Karpas-422 (cell line): Measurements from ENCODE around the gene DNASE2. TPM values are rescaled to one million over a fixed set of nuclear protein-coding genes. Genes with fewer than 3 reads are reported as not detected.
A peak's percentile ranks its signal among the peaks of the same experiment; 100 is the strongest.

Experiments
- DNase-seq: peaks from one replicate; pipeline ENCODE4 v3.0.0-alpha.2; 2015
- H2AFZ ChIP-seq: fragments of 200-600 bp; sonication (generic); 2 replicates; pipeline ENCODE4 v1.6.1; 2014; ENCODE audit warnings: antibody characterized with exemption, low read length, mixed read lengths
- H3K27ac ChIP-seq: fragments of 200-600 bp; sonication (generic); 2 replicates; pipeline ENCODE4 v1.5.1; 2014; ENCODE audit warnings: mild to moderate bottlenecking, low read length, moderate library complexity
- H3K27me3 ChIP-seq: fragments of 200-600 bp; sonication (generic); 2 replicates; pipeline ENCODE4 v1.6.1; 2014; ENCODE audit warnings: low read length, mixed read lengths
- H3K36me3 ChIP-seq: fragments of 200-600 bp; sonication (generic); 2 replicates; pipeline ENCODE4 v1.6.1; 2014; ENCODE audit warnings: low read length, mixed read lengths; ENCODE audit not compliant: insufficient read depth
- H3K4me1 ChIP-seq: fragments of 200-600 bp; sonication (generic); 2 replicates; pipeline ENCODE4 v1.6.1; 2014; ENCODE audit warnings: mild to moderate bottlenecking, low read length, mixed read lengths
- H3K4me2 ChIP-seq: fragments of 200-600 bp; sonication (generic); 2 replicates; pipeline ENCODE4 v1.6.1; 2014; ENCODE audit warnings: low read length, low read depth, mild to moderate bottlenecking; ENCODE audit not compliant: poor library complexity, severe bottlenecking
- H3K4me3 ChIP-seq: fragments of 200-600 bp; sonication (generic); 2 replicates; pipeline ENCODE4 v1.5.1; 2014; ENCODE audit warnings: mild to moderate bottlenecking, antibody characterized with exemption, low read length, mixed read lengths
- H3K79me2 ChIP-seq: fragments of 200-600 bp; sonication (generic); 2 replicates; pipeline ENCODE4 v1.6.1; 2014; ENCODE audit warnings: mild to moderate bottlenecking, low read length, mixed read lengths
- H3K9ac ChIP-seq: fragments of 200-600 bp; sonication (generic); 2 replicates; pipeline ENCODE4 v1.6.0; 2014; ENCODE audit warnings: low read length
- H3K9me2 ChIP-seq: fragments of 200-600 bp; sonication (generic), shearing (Covaris generic); replicated peaks from 2 replicates; pipeline ENCODE4 v1.6.0; 2014; ENCODE audit warnings: mild to moderate bottlenecking, low read length, moderate library complexity; ENCODE audit not compliant: insufficient read depth
- H3K9me3 ChIP-seq: fragments of 300-700, 200-600 bp; sonication (generic); 2 replicates; pipeline ENCODE4 v1.6.1; 2014; ENCODE audit warnings: low read length, mixed read lengths
- H4K20me1 ChIP-seq: fragments of 200-600 bp; sonication (generic); 2 replicates; pipeline ENCODE4 v1.6.1; 2014; ENCODE audit warnings: mild to moderate bottlenecking, antibody characterized with exemption, low read length, low read depth; ENCODE audit not compliant: insufficient read depth
- total RNA-seq: library from RNA; depleted of rRNA; stranded (reverse); fragments of >200 nt; shearing (Covaris generic); gene quantifications from 2 replicates; pipeline ENCODE4 v1.2.3, GENCODE V29; 2014; ENCODE audit warnings: low replicate concordance

The DNASE2 gene
- total RNA-seq, 1 experiment from 2014 or later, result 47.1 TPM

GRCh38 chr19:12884627-12884925 lies 3.3 kb upstream of the DNASE2 start:
- Histone ChIP-seq H3K4me2 (no peak overlapping the region), H3K27me3 (no peaks in the 10 kb centered on the region), H3K9me3 (peaks cover 10% of the 10 kb centered on the region), H3K9ac (no peak overlapping the region), H4K20me1 (no peaks in the 10 kb centered on the region), H3K4me3 (peak overlapping the region; percentile 58; the same call in 1 of the 2 replicates), H3K9me2 (no peaks in the 10 kb centered on the region), H3K36me3 (no peaks in the 10 kb centered on the region), H2AFZ (0 out of 2 replicates have a peak overlapping the region, but pooled peaks have one; percentile 95), H3K27ac (no peak overlapping the region), H3K79me2 (peaks cover 5% of the 10 kb centered on the region; the same call in 1 of the 2 replicates), H3K4me1 (peaks cover 25% of the 10 kb centered on the region)
- no peak for DNase-seq

DNA sequence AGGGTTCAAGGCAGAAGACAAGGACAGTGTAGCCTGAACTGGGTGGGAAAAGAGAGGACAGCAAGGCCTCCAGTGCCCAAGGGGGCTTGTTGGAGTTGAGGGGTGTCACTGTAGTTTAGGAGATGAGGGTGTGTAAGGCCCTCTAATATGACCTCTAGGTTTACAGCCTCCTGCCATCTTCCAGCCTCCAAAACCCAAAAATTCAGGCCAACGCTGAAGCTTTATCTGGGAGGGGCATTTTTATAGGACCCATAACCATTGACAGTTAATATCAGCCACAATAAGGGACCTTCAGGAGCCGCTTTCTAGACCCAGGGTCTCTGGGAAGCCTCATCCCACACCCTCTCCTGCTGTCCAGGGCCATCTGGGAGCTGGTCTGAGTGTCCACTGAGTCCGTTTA lies 3.0 kb upstream of the DNASE2 start:
- Histone ChIP-seq H3K9ac (no peak overlapping the region), H3K9me3 (peaks cover 10% of the 10 kb centered on the region), H3K9me2 (no peaks in the 10 kb centered on the region), H3K36me3 (no peaks in the 10 kb centered on the region), H3K27ac (no peak overlapping the region), H3K79me2 (peaks cover 5% of the 10 kb centered on the region; the same call in 1 of the 2 replicates), H3K4me1 (peaks cover 25% of the 10 kb centered on the region), H2AFZ (no peak overlapping the region), H3K4me2 (no peak overlapping the region), H4K20me1 (no peaks in the 10 kb centered on the region), H3K4me3 (no peak overlapping the region), H3K27me3 (no peaks in the 10 kb centered on the region)
- no peak for DNase-seq

GRCh38 chr19:12882589-12882988 lies 1.3 kb upstream of the DNASE2 start:
- Histone ChIP-seq H3K9me3 (peaks cover 10% of the 10 kb centered on the region), H3K4me1 (peaks cover 25% of the 10 kb centered on the region), H3K27ac (no peak overlapping the region), H4K20me1 (no peaks in the 10 kb centered on the region), H3K9ac (no peak overlapping the region), H3K4me3 (no peak overlapping the region), H2AFZ (no peak overlapping the region), H3K36me3 (no peaks in the 10 kb centered on the region), H3K79me2 (peaks cover 5% of the 10 kb centered on the region; the same call in 1 of the 2 replicates), H3K9me2 (no peaks in the 10 kb centered on the region), H3K4me2 (no peak overlapping the region), H3K27me3 (no peaks in the 10 kb centered on the region)
- DNase-seq, result no peak

DNA sequence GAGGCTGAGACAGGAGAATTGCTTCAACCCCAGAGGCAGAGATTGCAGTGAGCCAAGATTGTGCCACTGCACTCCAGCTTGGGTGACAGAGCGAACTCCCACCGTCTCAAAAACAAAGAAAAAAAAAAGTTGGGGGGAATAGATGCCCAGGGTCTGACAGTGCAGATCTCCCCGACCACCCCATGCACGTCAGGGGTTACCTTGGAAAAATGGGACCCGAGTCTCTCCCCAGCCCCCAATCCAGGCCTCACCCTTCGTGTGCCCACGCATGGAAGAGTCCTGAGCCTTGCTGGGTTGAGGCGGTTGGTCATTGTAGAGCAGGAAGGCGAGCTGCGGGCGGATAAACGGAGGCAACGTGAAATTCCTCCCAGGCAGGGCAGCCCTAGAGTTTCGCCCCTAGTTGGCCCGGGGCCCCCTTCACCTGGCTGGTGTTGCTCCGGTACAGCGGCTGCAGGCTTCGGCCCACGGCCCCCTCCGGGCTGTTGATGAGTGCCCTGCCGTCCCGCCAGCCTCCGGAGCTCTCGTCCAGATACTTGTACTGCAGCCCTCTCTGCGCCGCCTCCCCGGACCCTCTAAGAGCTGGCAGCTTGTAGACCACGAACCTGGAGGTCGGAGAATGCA lies 588 bp downstream of the DNASE2 start:
- Histone ChIP-seq H3K27ac (peak overlapping the region; percentile 81), H3K79me2 (peaks cover 5% of the 10 kb centered on the region; the same call in 1 of the 2 replicates), H3K9ac (peak overlapping the region; percentile 98), H3K36me3 (no peaks in the 10 kb centered on the region), H3K9me3 (peaks cover 10% of the 10 kb centered on the region), H2AFZ (peak overlapping the region; percentile 95), H3K27me3 (no peaks in the 10 kb centered on the region), H3K4me1 (peaks cover 21% of the 10 kb centered on the region), H4K20me1 (no peaks in the 10 kb centered on the region), H3K4me3 (peak overlapping the region; percentile 98), H3K9me2 (no peaks in the 10 kb centered on the region), H3K4me2 (peak overlapping the region; percentile 94)
- DNase-seq, result peak; percentile 66

DNA sequence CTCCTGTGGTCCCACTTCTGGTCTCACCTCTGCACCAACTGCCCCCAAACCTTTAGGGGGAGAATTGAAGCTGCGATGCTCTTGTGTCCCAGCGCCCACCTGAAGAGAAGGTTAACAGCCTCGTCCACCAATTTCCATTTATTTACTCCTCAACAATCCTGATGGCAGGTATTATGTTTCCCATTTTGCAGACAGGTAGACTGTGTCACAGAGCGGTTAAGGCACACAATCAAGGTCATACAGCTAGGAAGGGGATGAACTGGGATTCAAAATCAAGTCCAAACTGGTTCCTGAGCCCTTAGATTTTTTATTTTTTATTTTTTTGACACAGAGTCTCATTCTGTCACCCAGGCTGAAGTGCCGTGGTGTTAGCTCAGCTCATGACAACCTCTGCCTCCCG lies 6.2 kb downstream of the DNASE2 start:
- peaks cover 2% of the 10 kb centered on the region for H3K4me1 ChIP-seq
- no peaks in the 10 kb centered on the region for H4K20me1 ChIP-seq
- H3K9ac ChIP-seq, result no peak overlapping the region
- no peak overlapping the region for H3K27ac ChIP-seq
- peaks cover 16% of the 10 kb centered on the region for H3K36me3 ChIP-seq
- no peaks in the 10 kb centered on the region; the same call in 1 of the 2 replicates for H3K9me3 ChIP-seq
- no peak overlapping the region for H3K4me3 ChIP-seq
- no peak overlapping the region for H2AFZ ChIP-seq
- DNase-seq, result no peak
- no peak overlapping the region for H3K4me2 ChIP-seq
- no peaks in the 10 kb centered on the region for H3K27me3 ChIP-seq
- H3K9me2 ChIP-seq, result no peaks in the 10 kb centered on the region
- H3K79me2 ChIP-seq, result no peaks in the 10 kb centered on the region

DNA sequence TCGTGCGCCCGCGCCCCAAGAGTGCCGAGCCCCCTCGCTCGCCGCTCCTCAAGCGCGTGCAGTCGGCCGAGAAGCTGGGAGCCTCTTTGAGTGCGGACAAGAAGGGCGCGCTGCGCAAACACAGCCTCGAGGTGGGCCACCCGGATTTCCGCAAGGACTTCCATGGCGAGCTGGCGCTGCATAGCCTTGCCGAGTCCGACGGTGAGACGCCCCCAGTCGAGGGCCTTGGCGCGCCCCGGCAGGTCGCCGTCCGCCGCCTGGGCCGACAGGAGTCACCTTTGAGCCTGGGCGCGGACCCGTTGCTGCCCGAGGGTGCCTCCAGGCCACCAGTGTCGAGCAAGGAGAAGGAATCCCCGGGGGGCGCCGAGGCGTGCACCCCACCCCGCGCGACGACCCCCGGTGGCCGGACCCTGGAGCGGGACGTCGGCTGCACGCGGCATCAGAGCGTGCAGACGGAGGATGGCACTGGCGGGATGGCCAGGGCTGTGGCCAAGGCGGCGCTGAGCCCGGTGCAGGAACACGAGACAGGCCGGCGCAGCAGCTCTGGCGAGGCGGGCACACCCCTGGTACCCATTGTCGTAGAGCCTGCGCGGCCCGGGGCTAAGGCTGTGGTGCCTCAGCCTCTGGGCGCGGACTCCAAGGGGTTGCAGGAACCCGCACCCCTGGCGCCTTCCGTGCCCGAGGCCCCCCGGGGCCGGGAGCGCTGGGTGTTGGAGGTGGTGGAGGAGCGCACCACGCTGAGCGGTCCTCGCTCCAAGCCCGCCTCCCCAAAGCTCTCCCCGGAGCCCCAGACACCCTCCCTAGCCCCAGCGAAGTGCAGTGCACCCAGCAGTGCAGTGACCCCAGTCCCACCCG lies 7.1 kb downstream of the DNASE2 start:
- Histone ChIP-seq H3K27ac (no peak overlapping the region), H3K4me1 (no peaks in the 10 kb centered on the region), H3K4me2 (no peak overlapping the region), H3K27me3 (no peaks in the 10 kb centered on the region), H3K79me2 (no peaks in the 10 kb centered on the region), H4K20me1 (no peaks in the 10 kb centered on the region), H3K36me3 (peaks cover 16% of the 10 kb centered on the region), H3K9me2 (no peaks in the 10 kb centered on the region), H3K9ac (no peak overlapping the region), H3K9me3 (no peaks in the 10 kb centered on the region; the same call in 1 of the 2 replicates), H3K4me3 (no peak overlapping the region), H2AFZ (no peak overlapping the region)
- DNase-seq, result no peak

- DNase-seq, result peak; percentile 87
- no peak overlapping the region for H2AFZ ChIP-seq
Observed at GRCh38 chr19:12872941-12873890, 8.0 kb downstream of the DNASE2 start.

More at GRCh38 chr19:12872941-12873890, 8.0 kb downstream of the DNASE2 start:
- Histone ChIP-seq H4K20me1 (no peaks in the 10 kb centered on the region), H3K4me1 (no peaks in the 10 kb centered on the region), H3K4me2 (no peak overlapping the region), H3K9ac (no peak overlapping the region), H3K9me3 (no peaks in the 10 kb centered on the region; the same call in 1 of the 2 replicates), H3K27me3 (no peaks in the 10 kb centered on the region), H3K4me3 (no peak overlapping the region), H3K27ac (no peak overlapping the region), H3K9me2 (no peaks in the 10 kb centered on the region), H3K36me3 (peaks cover 16% of the 10 kb centered on the region), H3K79me2 (no peaks in the 10 kb centered on the region)
